Activated CD8-positive, alpha-beta T cell treated with anti-CD3 and anti-CD28 coated beads, Interleukin-2, amount 10 ng/mL, durations not matched to agents 7 days and 5 days (primary cell): ENCODE measurements around the gene UBQLN1. TPM values are rescaled to one million over a fixed set of nuclear protein-coding genes. Genes with fewer than 3 reads are reported as not detected.
"Not testable (repeated sequence)": the region's sequence is repeated elsewhere in the genome, so short reads cannot be mapped to it uniquely, and the experiment has no call there.

ENCODE experiments used
- ATAC-seq: fragments of 150-1000 bp; cut with Tn5 transposase; one replicate; pipeline ENCODE4 v1.10.0; 2021; ENCODE audit warnings: moderate library complexity
- CTCF ChIA-PET: fragments of 350-600 bp; sonication (Branson Sonifier 250); formaldehyde crosslinking; loops from one replicate; lab custom pipeline; 2021; ENCODE audit warnings: antibody characterized with exemption; lab: Charles Lee
- POLR2A ChIA-PET: fragments of 350-600 bp; sonication (Branson Sonifier 250); formaldehyde crosslinking; loops from one replicate; lab custom pipeline; 2021; ENCODE audit warnings: antibody characterized with exemption; lab: Charles Lee
- DNase-seq: peaks from one replicate; pipeline ENCODE4 v3.0.0-alpha.2; 2020
- H3K27ac Mint-ChIP-seq: one replicate; pipeline ENCODE4 v1.8.0; 2021; ENCODE audit warnings: mild to moderate bottlenecking, mixed read lengths
- H3K27me3 Mint-ChIP-seq: one replicate; pipeline ENCODE4 v1.8.0; 2021; ENCODE audit warnings: low read depth, mixed read lengths
- H3K36me3 Mint-ChIP-seq: one replicate; pipeline ENCODE4 v1.8.0; 2021; ENCODE audit warnings: low read depth, mixed read lengths
- H3K4me1 Mint-ChIP-seq: one replicate; pipeline ENCODE4 v1.8.0; 2021; ENCODE audit warnings: low read depth, mixed read lengths
- H3K4me3 Mint-ChIP-seq: one replicate; pipeline ENCODE4 v1.8.0; 2021; ENCODE audit warnings: mild to moderate bottlenecking, mixed read lengths
- H3K9me3 Mint-ChIP-seq: one replicate; pipeline ENCODE4 v1.8.0; 2022; ENCODE audit warnings: mixed read lengths; ENCODE audit not compliant: insufficient read depth
- total RNA-seq, 2 experiments: library from RNA; stranded (reverse); gene quantifications; one replicate each; pipeline ENCODE4 v1.2.3, GENCODE V29; 2021

UBQLN1 gene
- 10 to 100 TPM; 95.8 to 98.2 TPM for total RNA-seq

DNA sequence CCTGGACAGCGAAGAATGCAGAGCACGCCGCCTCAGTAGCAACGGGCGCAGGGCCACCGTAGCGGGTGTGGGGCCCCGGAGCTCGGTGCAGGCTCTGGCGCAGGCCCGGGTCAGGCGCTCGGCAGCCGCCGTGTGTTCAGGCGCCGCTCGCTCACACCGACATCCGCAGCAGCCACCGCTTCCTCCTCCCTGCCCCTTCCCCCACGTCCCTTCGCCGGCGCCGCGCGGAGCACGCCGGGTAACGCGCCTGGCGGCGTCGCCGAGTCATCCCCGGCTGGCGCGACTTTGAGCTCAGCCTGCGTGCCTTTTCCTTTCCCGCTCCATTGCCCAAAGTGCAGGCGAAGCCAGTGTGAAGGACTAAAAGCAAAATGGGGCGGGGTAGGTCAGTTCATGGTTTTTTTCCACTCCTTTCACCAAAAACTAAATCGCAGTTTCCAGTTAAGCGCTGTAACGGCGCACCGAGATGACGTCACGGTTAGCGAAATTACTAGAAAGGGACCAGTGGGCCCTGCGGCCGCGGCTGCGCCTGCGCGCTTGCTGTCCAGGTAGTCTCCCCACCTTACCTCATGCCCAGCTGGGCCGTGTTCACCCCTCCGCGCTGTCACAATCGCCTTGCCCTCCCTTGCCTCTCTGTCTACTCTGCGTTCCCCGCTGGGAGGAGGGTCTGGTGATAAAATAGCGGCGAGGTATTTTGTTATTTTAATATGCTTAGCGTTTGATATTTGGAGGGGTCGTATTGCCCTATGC lies at the start of gene UBQLN1:
Gene UBQLN1, minus strand, starts transcription at position 191 of the 747 bp plus-strand sequence. CDS start 279 bp downstream, outside the sequence.
- Mint-ChIP-seq H3K27me3 (no peaks in the 10 kb centered on the region), H3K4me1 (peaks cover 33% of the 10 kb centered on the region), H3K27ac (peak within 1 kb of the TSS; percentile 99), H3K9me3 (no peaks in the 10 kb centered on the region), H3K4me3 (peak within 1 kb of the TSS; percentile 78), H3K36me3 (peaks cover 26% of the 10 kb centered on the region)
- ChIA-PET POLR2A (interaction anchor here (0.6 to 3.2 kb wide), 29 partner anchors 8 to 298 kb away, joined by 3 to 38 read pairs (median 5); partner anchors contain the start of genes HNRNPK, IDNK, KIF27 and RMI1), CTCF (interaction anchor here (0.6 to 3.4 kb wide), 10 partner anchors 10 to 213 kb away, joined by 3 to 14 read pairs (median 6); partner anchors contain the start of gene IDNK)
- peak; percentile 93 for DNase-seq
- ATAC-seq, result peak; percentile 86

DNA sequence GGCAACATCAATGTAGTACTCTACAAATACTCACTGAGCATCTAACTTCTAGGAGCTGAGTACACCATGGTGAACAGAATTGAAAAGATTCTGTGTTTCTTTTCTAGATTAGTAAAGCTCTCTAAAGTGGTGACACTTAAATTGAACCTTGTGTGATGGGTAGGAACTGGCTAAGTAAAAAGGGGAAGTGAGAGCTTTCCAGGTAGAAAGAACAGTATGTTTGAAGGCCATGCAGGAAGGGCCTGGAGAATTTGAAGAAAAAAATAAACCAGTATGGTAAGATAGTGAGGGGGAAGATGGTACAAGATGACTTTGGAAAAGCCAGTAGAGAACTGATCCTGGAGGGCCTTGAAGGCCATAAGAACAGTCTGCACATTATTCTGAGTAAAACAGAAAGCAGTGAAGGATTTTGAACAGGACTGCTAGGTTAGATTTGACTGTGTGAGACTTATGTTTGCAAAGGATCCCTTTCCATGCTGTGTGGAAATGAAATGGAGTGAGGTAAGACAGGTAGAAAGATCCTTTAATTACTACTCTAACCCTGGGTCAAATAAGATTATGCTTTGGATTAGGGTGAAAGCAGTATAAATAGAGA lies 46.7 kb upstream of the UBQLN1 start:
- ChIA-PET CTCF (no interaction called here), POLR2A (no interaction called here)
- H3K4me1 Mint-ChIP-seq, result no peaks in the 10 kb centered on the region
- no peaks in the 10 kb centered on the region for H3K9me3 Mint-ChIP-seq
- no peaks in the 10 kb centered on the region for H3K36me3 Mint-ChIP-seq
- ATAC-seq (no peak), DNase-seq (no peak)
- H3K4me3 Mint-ChIP-seq, result no peak overlapping the region
- H3K27ac Mint-ChIP-seq, result no peak overlapping the region
- H3K27me3 Mint-ChIP-seq, result no peaks in the 10 kb centered on the region

DNA sequence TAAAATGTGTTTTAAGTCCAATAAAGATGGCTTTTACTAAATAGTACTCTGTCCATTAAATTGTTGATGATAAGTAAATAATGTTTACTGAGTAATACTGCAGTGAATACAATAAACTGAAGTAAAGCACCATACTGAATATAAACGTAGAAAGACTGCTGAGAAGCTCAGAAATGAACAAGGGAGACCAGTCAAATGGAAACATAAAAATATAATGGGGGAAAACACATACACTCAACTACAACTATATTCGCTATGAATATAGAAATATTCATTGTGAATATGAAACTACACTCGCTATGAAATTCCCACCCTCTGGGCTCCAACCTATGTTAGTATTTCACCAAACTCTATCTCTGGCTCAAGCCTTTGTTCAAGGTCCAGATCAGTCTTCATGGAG lies 41.9 kb upstream of the UBQLN1 start:
- Mint-ChIP-seq H3K36me3 (no peaks in the 10 kb centered on the region), H3K27me3 (no peaks in the 10 kb centered on the region), H3K4me3 (no peak overlapping the region), H3K9me3 (no peaks in the 10 kb centered on the region), H3K27ac (no peak overlapping the region), H3K4me1 (no peaks in the 10 kb centered on the region)
- no peak for DNase-seq
- ATAC-seq, result no peak
- ChIA-PET POLR2A (no interaction called here), CTCF (no interaction called here)

DNA sequence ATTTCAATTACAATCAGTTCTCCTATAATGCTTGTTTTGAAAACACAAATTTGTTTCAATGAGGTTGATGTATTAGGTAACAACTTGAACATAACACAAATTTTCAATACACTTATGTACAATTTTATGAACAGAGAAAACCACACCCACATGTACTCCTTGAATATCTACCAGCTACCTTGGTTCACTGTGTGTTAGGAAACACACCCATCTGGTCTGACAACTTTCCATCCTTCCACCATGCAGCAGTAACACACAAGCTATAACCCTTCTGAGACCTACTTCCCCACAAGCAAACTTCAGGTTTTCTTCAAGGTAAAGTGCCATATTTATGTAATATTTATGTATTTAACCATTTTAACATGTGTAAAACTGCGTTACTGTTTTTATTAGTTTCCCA lies 36.4 kb upstream of the UBQLN1 start:
- Mint-ChIP-seq H3K9me3 (no peaks in the 10 kb centered on the region), H3K4me3 (no peak overlapping the region), H3K4me1 (no peaks in the 10 kb centered on the region), H3K27ac (no peak overlapping the region), H3K36me3 (no peaks in the 10 kb centered on the region), H3K27me3 (no peaks in the 10 kb centered on the region)
- CTCF ChIA-PET, result no interaction called here
- POLR2A ChIA-PET, result no interaction called here
- ATAC-seq (no peak), DNase-seq (no peak)

DNA sequence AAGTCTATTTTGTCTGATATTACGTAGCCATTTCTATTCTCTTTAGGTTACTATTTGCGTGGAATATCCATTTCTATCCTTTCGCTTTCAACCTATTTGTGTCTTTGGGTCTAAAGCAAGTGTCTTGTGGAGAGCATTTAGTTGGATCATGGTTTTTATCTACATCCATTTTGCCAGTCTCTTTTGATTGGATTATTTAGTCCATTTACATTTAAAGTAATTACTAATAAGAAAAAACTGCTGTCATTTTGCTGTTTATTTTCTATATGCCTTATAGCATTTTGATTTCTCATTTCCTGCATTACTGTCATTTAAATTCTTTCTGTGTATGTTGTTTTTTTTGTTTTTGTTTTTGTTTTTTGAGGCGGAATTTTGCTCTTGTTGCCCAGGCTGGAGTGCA lies 26.0 kb upstream of the UBQLN1 start:
- ATAC-seq (no peak), DNase-seq (no peak)
- ChIA-PET CTCF (no interaction called here), POLR2A (no interaction called here)
- no peaks in the 10 kb centered on the region for H3K4me1 Mint-ChIP-seq
- no peaks in the 10 kb centered on the region for H3K36me3 Mint-ChIP-seq
- no peak overlapping the region for H3K4me3 Mint-ChIP-seq
- H3K27me3 Mint-ChIP-seq, result peaks cover 7% of the 10 kb centered on the region
- peaks cover 4% of the 10 kb centered on the region for H3K9me3 Mint-ChIP-seq
- H3K27ac Mint-ChIP-seq, result no peak overlapping the region

DNA sequence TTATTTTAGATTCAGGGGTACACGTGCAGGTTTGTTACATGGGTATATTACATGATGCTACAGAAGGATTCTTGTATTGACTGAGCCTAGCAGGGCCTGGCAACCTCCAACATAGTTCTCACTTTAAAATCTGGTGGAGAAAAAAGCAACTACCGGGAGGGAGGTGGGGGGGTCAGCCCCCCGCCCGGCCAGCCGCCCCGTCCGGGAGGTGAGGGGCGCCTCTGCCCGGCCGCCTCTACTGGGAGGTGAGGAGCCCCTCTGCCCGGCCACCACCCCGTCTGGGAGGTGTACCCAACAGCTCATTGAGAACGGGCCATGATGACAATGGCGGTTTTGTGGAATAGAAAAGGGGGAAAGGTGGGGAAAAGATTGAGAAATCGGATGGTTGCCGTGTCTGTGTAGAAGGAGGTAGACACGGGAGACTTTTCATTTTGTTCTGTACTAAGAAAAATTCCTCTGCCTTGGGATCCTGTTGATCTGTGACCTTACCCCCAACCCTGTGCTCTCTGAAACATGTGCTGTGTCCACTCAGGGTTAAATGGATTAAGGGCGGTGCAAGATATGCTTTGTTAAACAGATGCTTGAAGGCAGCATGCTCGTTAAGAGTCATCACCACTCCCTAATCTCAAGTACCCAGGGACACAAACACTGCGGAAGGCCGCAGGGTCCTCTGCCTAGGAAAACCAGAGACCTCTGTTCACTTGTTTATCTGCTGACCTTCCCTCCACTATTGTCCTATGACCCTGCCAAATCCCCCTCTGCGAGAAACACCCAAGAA lies 21.0 kb upstream of the UBQLN1 start:
- H3K4me3 Mint-ChIP-seq, CTCF ChIA-PET, DNase-seq, H3K27ac Mint-ChIP-seq, H3K36me3 Mint-ChIP-seq, H3K27me3 Mint-ChIP-seq, POLR2A ChIA-PET, H3K9me3 Mint-ChIP-seq, ATAC-seq, H3K4me1 Mint-ChIP-seq: not testable (repeated sequence)

DNA sequence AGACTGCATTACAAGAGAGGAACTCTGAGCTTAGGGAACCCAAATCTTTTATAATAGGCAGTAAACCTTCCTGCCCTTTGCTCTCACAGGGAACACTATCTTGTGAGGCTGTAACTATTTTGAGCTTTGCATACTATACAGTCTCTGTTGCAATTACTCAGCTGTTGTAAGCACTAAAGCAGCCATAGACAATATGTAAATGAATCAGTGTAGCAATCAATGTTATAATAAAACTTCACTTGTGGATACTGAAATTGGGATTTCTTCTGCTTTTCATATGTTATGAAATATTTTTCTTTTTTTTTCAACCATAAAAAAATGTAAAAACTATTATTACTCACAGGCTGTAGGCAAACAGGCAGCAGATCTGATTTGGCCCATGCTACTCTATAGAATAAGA lies 16.7 kb upstream of the UBQLN1 start:
- H3K27ac Mint-ChIP-seq, result no peak overlapping the region
- DNase-seq, result no peak
- CTCF ChIA-PET, result no interaction called here
- no peaks in the 10 kb centered on the region for H3K36me3 Mint-ChIP-seq
- POLR2A ChIA-PET, result interaction anchor here (1.4 kb wide), 1 partner anchor 16 kb away, joined by 5 read pairs; the partner anchor contains the start of gene UBQLN1
- peaks cover 2% of the 10 kb centered on the region for H3K27me3 Mint-ChIP-seq
- no peaks in the 10 kb centered on the region for H3K4me1 Mint-ChIP-seq
- no peaks in the 10 kb centered on the region for H3K9me3 Mint-ChIP-seq
- H3K4me3 Mint-ChIP-seq, result no peak overlapping the region
- no peak for ATAC-seq

DNA sequence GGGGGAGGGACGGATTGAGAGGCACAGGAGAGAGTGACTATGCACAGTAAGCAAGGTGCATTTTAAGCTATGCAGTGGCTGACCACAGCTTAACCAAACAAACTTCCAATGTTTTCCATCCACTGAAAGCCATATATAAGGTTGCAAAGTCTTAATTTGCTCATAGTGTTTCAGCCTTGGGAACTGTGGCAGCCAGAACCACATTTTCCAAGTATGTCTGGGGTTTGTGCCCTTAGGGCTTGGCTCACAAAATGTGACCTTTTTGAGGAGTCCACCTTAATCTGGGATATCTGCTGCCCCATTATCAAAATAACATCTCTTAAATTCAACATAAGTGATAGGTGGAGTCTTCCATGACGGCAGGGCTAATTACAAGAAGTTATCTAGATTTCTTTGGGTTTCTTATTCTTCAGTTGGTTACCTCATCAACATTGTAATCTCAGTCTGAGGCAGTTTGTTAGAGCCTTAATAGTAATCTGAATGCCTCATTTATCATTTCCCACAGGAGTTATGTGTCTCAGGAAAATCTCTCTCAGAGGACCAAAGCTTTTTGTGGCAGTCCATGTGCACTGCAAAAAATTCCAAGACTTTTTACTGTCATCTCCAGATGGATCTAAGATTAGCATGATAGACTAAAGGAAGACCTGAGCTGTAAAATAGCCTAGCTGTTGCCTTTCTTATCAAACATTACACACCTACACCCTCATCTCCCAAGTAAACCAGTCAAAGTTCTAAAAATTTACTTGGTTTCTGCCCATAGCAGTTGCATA lies 15.2 kb upstream of the UBQLN1 start:
- H3K9me3 Mint-ChIP-seq, result no peaks in the 10 kb centered on the region
- no peaks in the 10 kb centered on the region for H3K4me1 Mint-ChIP-seq
- H3K27ac Mint-ChIP-seq, result no peak overlapping the region
- no peak overlapping the region for H3K4me3 Mint-ChIP-seq
- H3K27me3 Mint-ChIP-seq, result peaks cover 2% of the 10 kb centered on the region
- ChIA-PET POLR2A (interaction anchor here (1.4 to 1.9 kb wide), 2 partner anchors 15 kb away, joined by 4 to 5 read pairs; partner anchors contain the start of gene UBQLN1), CTCF (no interaction called here)
- DNase-seq (no peak), ATAC-seq (no peak)
- no peaks in the 10 kb centered on the region for H3K36me3 Mint-ChIP-seq

DNA sequence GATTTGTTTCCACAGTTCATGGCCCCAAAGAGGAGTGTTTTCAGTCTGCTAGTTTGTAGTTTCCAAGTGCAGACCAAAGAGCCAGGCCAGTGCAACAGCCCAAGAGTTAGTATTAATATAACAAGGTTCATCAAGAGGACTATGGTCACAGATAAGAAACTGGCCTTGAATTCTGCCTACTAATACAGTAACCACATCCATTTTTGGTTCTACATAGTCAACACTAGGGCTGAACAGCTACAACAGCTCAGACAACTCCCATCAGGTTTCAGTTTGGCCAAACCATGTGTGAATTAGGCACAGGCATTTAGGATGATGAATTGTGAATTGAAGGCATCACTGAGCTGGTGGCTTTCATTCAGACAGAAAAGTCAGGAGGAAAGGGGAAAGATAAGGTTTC lies 13.8 kb upstream of the UBQLN1 start:
- ATAC-seq (no peak), DNase-seq (no peak)
- peaks cover 2% of the 10 kb centered on the region for H3K27me3 Mint-ChIP-seq
- ChIA-PET CTCF (no interaction called here), POLR2A (interaction anchor here (1.9 kb wide), 1 partner anchor 14 kb away, joined by 4 read pairs; the partner anchor contains the start of gene UBQLN1)
- H3K36me3 Mint-ChIP-seq, result no peaks in the 10 kb centered on the region
- no peaks in the 10 kb centered on the region for H3K4me1 Mint-ChIP-seq
- no peak overlapping the region for H3K27ac Mint-ChIP-seq
- H3K9me3 Mint-ChIP-seq, result no peaks in the 10 kb centered on the region
- no peak overlapping the region for H3K4me3 Mint-ChIP-seq

DNA sequence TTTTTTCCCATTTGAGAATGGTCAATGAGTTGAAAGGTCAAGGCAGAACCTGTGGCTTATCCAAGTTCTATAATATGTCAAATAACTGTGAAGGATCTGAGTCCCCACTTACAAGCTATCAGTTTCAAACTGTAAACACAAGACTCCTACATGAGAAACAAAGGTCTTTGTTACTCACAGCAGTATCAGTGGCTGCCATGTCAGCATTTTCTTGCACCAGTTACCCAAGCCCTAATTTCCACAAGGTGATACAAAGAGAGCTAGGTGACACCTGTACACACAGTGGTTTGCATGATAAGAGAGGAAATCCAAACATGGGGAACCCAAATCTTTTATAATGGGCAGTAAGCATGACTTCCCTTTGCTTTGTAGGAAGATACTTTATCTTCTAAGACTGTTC lies 8.0 kb upstream of the UBQLN1 start:
- ATAC-seq, result no peak
- Mint-ChIP-seq H3K4me1 (no peaks in the 10 kb centered on the region), H3K27me3 (no peaks in the 10 kb centered on the region), H3K9me3 (no peaks in the 10 kb centered on the region), H3K36me3 (no peaks in the 10 kb centered on the region), H3K4me3 (no peak overlapping the region), H3K27ac (no peak overlapping the region)
- ChIA-PET POLR2A (no interaction called here), CTCF (interaction anchor here (1.9 kb wide), 1 partner anchor 95 kb away, joined by 4 read pairs; no protein-coding TSS in a partner anchor)
- DNase-seq, result no peak

DNA sequence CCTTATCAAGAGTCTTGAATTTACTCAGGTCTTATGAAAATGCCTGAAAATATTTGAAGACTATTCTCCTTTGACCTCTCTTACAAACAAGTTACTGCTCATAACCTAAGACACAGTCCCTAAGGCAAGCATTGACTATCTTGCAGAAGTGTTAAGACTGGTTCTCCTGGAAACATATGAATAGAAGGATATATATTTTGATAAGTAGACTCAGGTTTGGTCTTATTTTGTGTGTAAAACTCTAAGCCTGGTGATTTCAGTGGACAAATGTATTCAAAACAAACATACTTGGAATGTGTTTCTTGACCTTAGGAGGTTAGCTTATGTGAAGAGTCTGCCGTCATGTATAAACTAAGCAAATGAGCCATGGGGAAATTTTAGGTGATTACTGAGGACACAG lies 7.5 kb upstream of the UBQLN1 start:
- ChIA-PET POLR2A (no interaction called here), CTCF (interaction anchor here (0.6 to 1.9 kb wide), 2 partner anchors 50 to 95 kb away, joined by 3 to 4 read pairs; no protein-coding TSS in a partner anchor)

More for the DNA sequence above, 7.5 kb upstream of the UBQLN1 start:
- Mint-ChIP-seq H3K27ac (no peak overlapping the region), H3K4me1 (no peaks in the 10 kb centered on the region), H3K27me3 (no peaks in the 10 kb centered on the region), H3K9me3 (no peaks in the 10 kb centered on the region), H3K36me3 (no peaks in the 10 kb centered on the region), H3K4me3 (no peak overlapping the region)
- ATAC-seq (no peak), DNase-seq (no peak)
